OCI-LY1 (cell line): Measurements from ENCODE around the gene RNF144B.

Source experiments
- H2AFZ ChIP-seq: fragments of 200-600 bp; sonication (generic), shearing (Covaris generic); 2 replicates; pipeline ENCODE4 v1.6.0; 2014; ENCODE audit warnings: antibody characterized with exemption, mild to moderate bottlenecking, low read length
- H3F3A ChIP-seq: fragments of 200-600 bp; sonication (generic), shearing (Covaris generic); 2 replicates; pipeline ENCODE4 v1.6.0; 2014; ENCODE audit warnings: mild to moderate bottlenecking, antibody characterized with exemption, low read length, moderate library complexity; ENCODE audit not compliant: insufficient read depth
- H3K27ac ChIP-seq: fragments of 200-600 bp; sonication (generic); 2 replicates; pipeline ENCODE4 v1.5.1; 2014; ENCODE audit warnings: low read length, mixed run types, mild to moderate bottlenecking, low read depth; ENCODE audit not compliant: poor library complexity, severe bottlenecking
- H3K27me3 ChIP-seq: fragments of 200-600 bp; sonication (generic); 2 replicates; pipeline ENCODE4 v1.6.0; 2014; ENCODE audit warnings: antibody characterized with exemption, mild to moderate bottlenecking, low read length, moderate library complexity; ENCODE audit not compliant: insufficient read depth
- H3K36me3 ChIP-seq: fragments of 200-600 bp; sonication (generic); 2 replicates; pipeline ENCODE4 v1.6.1; 2014; ENCODE audit warnings: mild to moderate bottlenecking, antibody characterized with exemption, low read length, moderate library complexity, mixed read lengths; ENCODE audit not compliant: insufficient read depth
- H3K4me1 ChIP-seq: fragments of 200-600 bp; sonication (generic); 2 replicates; pipeline ENCODE4 v1.5.1; 2014; ENCODE audit warnings: mild to moderate bottlenecking, low read length, moderate library complexity; ENCODE audit not compliant: insufficient read depth, severe bottlenecking
- H3K4me2 ChIP-seq: fragments of 200-600 bp; sonication (generic), shearing (Covaris generic); 2 replicates; pipeline ENCODE4 v1.6.1; 2014; ENCODE audit warnings: low read length
- H3K4me3 ChIP-seq: fragments of 200-600 bp; sonication (generic); 2 replicates; pipeline ENCODE4 v1.5.1; 2014; ENCODE audit warnings: low read length, low read depth, mild to moderate bottlenecking, mixed read lengths; ENCODE audit not compliant: poor library complexity, severe bottlenecking
- H3K79me2 ChIP-seq: fragments of 200-600 bp; shearing (Covaris generic); 2 replicates; pipeline ENCODE4 v1.6.1; 2016; ENCODE audit warnings: mixed run types, low read length, mixed read lengths; ENCODE audit not compliant: insufficient read depth
- H3K9ac ChIP-seq: fragments of 200-600 bp; sonication (generic), shearing (Covaris generic); 2 replicates; pipeline ENCODE4 v1.6.1; 2014; ENCODE audit warnings: mild to moderate bottlenecking, low read length, mixed read lengths
- H3K9me2 ChIP-seq: fragments of 200-600 bp; sonication (generic), shearing (Covaris generic); 2 replicates; pipeline ENCODE4 v1.6.1; 2014; ENCODE audit warnings: low read depth, mild to moderate bottlenecking, low read length, mixed read lengths
- H3K9me3 ChIP-seq: fragments of 200-600 bp; shearing (Covaris generic); 2 replicates; pipeline ENCODE4 v1.6.1; 2014; ENCODE audit warnings: low read length, mixed read lengths
- H4K20me1 ChIP-seq: fragments of 200-600 bp; sonication (generic), shearing (Covaris generic); 2 replicates; pipeline ENCODE4 v1.6.0; 2016; ENCODE audit warnings: mild to moderate bottlenecking, low read length; ENCODE audit not compliant: insufficient read depth
- CTCF ChIP-seq: fragments of 200-600 bp; sonication (generic), shearing (Covaris generic); IDR thresholded peaks from 2 replicates; pipeline ENCODE4 v1.5.1; 2017; ENCODE audit warnings: mild to moderate bottlenecking, antibody characterized with exemption, low read length, moderate library complexity, mixed read lengths
- EZH2 ChIP-seq: fragments of 200-600 bp; sonication (generic), shearing (Covaris generic); IDR thresholded peaks from 2 replicates; pipeline ENCODE4 v1.8.0; 2017; ENCODE audit warnings: borderline replicate concordance, mixed run types, mild to moderate bottlenecking, antibody characterized with exemption, low read length, moderate library complexity, mixed read lengths

The RNF144B gene

GRCh38 chr6:18350712-18351111, 36.4 kb upstream of the RNF144B start:
- TF ChIP-seq EZH2 = no peak
- TF ChIP-seq CTCF = no peak

GRCh38 chr6:18352001-18352400, 35.1 kb upstream of the RNF144B start:
- Histone ChIP-seq H3K36me3 (no peaks in the 10 kb centered on the region), H2AFZ (no peak overlapping the region), H3F3A (no peaks in the 10 kb centered on the region), H3K9me3 (no peaks in the 10 kb centered on the region), H4K20me1 (no peaks in the 10 kb centered on the region), H3K79me2 (no peaks in the 10 kb centered on the region), H3K4me1 (peaks cover 9% of the 10 kb centered on the region), H3K9me2 (no peaks in the 10 kb centered on the region), H3K4me2 (no peak overlapping the region), H3K4me3 (no peak overlapping the region), H3K27me3 (no peaks in the 10 kb centered on the region), H3K9ac (no peak overlapping the region), H3K27ac (no peak overlapping the region)
- TF ChIP-seq EZH2 (no peak), CTCF (no peak)

More at GRCh38 chr6:18350712-18351111, 36.4 kb upstream of the RNF144B start:
- no peak overlapping the region for H3K4me2 ChIP-seq
- no peaks in the 10 kb centered on the region for H3K9me3 ChIP-seq
- no peaks in the 10 kb centered on the region for H4K20me1 ChIP-seq
- no peaks in the 10 kb centered on the region for H3F3A ChIP-seq
- no peaks in the 10 kb centered on the region for H3K79me2 ChIP-seq
- no peak overlapping the region for H3K27ac ChIP-seq
- no peak overlapping the region for H2AFZ ChIP-seq
- no peaks in the 10 kb centered on the region for H3K9me2 ChIP-seq
- H3K36me3 ChIP-seq = no peaks in the 10 kb centered on the region
- peaks cover 9% of the 10 kb centered on the region for H3K4me1 ChIP-seq
- no peak overlapping the region for H3K9ac ChIP-seq
- no peak overlapping the region for H3K4me3 ChIP-seq
- no peaks in the 10 kb centered on the region for H3K27me3 ChIP-seq

GRCh38 chr6:18352842-18353241, 34.3 kb upstream of the RNF144B start:
- H2AFZ ChIP-seq = no peak overlapping the region
- no peak overlapping the region for H3K4me3 ChIP-seq
- no peaks in the 10 kb centered on the region for H3F3A ChIP-seq
- H4K20me1 ChIP-seq = no peaks in the 10 kb centered on the region
- no peaks in the 10 kb centered on the region for H3K9me2 ChIP-seq
- H3K36me3 ChIP-seq = no peaks in the 10 kb centered on the region
- H3K27me3 ChIP-seq = no peaks in the 10 kb centered on the region
- no peaks in the 10 kb centered on the region for H3K79me2 ChIP-seq
- TF ChIP-seq CTCF (no peak), EZH2 (no peak)
- no peaks in the 10 kb centered on the region for H3K9me3 ChIP-seq
- H3K27ac ChIP-seq = no peak overlapping the region
- no peak overlapping the region for H3K9ac ChIP-seq
- no peak overlapping the region for H3K4me2 ChIP-seq
- peaks cover 9% of the 10 kb centered on the region for H3K4me1 ChIP-seq
